ENCODE measurements around the gene L3MBTL4.

The L3MBTL4 gene

GRCh38 chr18:6044319-6044718 lies 370.4 kb downstream of the L3MBTL4 start:
- no peak for DNase-seq (ENCODE audit: low read depth in 2 of 2)

GRCh38 chr18:6039055-6039454 lies 375.7 kb downstream of the L3MBTL4 start:
- DNase-seq (ENCODE audit: low read depth in 2 of 2): no peak

GRCh38 chr18:6031442-6031841 lies 383.3 kb downstream of the L3MBTL4 start:
- DNase-seq (ENCODE audit: low read depth in 2 of 2): no peak

GRCh38 chr18:6031002-6031401 lies 383.7 kb downstream of the L3MBTL4 start:
- no peak for DNase-seq (ENCODE audit: low read depth in 2 of 2)

DNA sequence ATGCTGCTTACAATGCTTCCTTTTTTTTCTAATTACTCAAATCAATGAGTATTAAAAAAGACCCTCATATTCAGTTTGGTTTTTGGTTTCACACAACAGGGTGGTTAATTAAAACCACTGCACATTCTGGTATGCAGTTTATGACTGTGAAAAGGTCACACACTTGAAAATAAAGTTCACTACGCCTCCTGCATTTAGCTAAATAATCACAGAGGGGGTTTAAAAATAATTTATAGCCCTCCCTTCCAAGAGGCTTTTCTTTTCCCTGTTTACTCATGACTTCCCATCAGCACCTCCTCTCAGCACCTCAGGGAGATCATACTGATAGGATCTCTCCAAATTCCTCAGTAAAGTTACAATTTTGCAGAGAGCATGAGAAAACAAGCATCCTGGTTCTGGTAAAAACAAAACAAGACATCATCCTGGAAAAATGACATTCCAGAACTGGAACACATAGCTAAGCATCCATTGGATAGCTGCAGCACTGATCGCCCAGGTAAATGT lies 389.9 kb downstream of the L3MBTL4 start:
- no peak for DNase-seq (ENCODE audit: low read depth in 2 of 2)

- no peak for DNase-seq (ENCODE audit: low read depth in 2 of 2)
Observed at GRCh38 chr18:6023551-6023950, 391.2 kb downstream of the L3MBTL4 start.

GRCh38 chr18:6022845-6023244 lies 391.9 kb downstream of the L3MBTL4 start:
- DNase-seq (ENCODE audit: low read depth in 2 of 2): no peak

DNA sequence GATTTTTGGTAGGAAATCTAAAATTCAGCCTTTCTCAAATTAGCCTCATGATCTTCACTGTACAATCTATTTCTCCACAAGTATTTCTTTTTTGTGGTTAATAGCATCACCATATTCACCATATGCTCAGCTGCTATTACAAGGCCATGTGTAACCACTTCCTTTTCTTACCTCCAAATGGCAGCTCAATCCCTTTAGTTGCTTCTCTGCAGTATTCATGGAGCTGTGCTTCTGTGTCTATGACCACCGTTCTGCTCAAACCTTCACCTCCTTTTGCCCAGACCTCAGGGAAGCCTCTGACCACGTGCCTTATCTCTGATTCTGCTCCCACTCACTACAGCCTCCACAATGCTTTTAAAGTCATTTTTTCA lies 392.7 kb downstream of the L3MBTL4 start:
- DNase-seq (ENCODE audit: low read depth in 2 of 2): no peak

DNA sequence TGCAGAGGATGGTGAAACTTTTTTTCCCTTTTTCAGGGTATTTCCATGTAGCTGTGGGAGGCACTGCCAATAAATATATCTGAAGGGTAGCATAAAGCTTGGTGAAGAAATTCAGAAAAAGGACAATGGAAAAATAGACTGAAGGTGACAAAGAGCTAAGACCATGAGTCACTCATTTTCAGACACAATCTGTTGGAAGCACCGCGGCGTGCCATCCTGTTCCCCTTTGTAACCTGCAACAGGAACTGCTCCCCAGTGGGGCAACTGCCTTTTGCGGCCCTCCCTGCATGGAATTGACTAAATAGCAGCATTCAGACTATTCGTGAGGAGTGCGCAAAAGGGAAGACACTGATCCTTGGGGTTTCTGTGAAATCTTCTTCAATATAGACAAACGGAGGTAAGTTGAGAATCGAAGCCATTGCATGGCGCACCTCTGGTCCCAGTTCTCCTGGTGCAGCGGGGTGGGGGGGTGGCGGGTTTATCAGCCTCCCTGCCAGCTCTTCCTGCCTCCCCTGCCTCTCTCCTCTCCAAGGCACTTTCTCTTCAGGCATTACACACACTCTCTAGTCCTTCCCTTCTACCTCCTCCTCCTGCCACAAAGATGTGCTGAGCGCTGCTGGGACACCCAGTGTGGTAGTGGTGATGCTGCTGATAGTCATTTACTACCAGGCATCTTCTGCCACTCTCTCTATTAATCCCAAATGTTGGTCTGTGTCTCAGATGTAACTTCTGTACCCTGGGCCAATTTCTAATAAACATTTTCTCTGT lies 393.2 kb downstream of the L3MBTL4 start:
- DNase-seq (ENCODE audit: low read depth in 2 of 2): no peak

DNA sequence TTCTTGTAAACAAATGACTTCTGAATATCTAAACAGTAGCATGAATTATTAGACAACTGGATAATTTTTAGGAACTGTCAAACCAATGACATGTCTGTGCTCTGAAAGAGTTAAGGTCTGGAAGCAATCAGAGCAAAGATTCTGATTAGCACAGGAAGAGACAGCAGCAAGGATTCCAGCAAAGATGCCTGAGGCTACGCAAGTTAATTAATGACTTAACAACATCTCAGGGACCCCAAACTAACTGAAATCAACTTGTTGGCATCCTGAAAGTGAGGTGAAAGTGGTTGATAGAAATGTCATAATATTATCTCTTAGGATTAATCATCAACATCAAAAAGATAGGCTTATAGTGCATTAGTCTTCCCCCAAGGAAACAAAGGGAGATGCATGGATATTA lies 396.0 kb downstream of the L3MBTL4 start:
- no peak for DNase-seq (ENCODE audit: low read depth in 2 of 2)

DNA sequence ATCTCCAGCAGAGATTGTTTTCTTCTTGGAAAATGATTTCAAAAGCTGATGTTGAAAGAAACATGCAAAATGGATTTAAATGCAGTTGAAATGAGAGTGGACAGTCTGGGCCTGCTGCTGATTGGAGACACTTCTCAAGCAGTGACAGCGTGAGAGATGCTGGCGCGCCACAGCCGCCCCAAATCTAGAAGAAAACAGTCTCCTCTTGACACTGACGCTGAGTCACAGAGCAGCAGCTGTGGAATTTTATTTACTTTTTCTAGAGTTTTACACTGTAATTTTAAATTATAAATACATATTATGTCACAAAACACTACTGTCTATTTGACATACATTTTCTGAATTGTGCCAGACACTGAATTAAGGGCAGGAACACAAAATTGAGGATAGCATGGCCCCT lies 397.5 kb downstream of the L3MBTL4 start:
- no peak for DNase-seq (ENCODE audit: low read depth in 2 of 2)

- no peak for DNase-seq (ENCODE audit: low read depth in 2 of 2)
Observed at GRCh38 chr18:6015364-6015763, 399.3 kb downstream of the L3MBTL4 start.

- no peak for DNase-seq (ENCODE audit: low read depth in 2 of 2)
Observed at GRCh38 chr18:6013171-6013810, 401.4 kb downstream of the L3MBTL4 start.

- no peak for DNase-seq (ENCODE audit: low read depth in 2 of 2)
Observed at GRCh38 chr18:6010921-6011320, 403.8 kb downstream of the L3MBTL4 start.

GRCh38 chr18:6010284-6010683 lies 404.4 kb downstream of the L3MBTL4 start:
- DNase-seq (ENCODE audit: low read depth in 2 of 2): no peak

GRCh38 chr18:6009756-6010155 lies 405.0 kb downstream of the L3MBTL4 start:
- DNase-seq (ENCODE audit: low read depth in 2 of 2): no peak

DNA sequence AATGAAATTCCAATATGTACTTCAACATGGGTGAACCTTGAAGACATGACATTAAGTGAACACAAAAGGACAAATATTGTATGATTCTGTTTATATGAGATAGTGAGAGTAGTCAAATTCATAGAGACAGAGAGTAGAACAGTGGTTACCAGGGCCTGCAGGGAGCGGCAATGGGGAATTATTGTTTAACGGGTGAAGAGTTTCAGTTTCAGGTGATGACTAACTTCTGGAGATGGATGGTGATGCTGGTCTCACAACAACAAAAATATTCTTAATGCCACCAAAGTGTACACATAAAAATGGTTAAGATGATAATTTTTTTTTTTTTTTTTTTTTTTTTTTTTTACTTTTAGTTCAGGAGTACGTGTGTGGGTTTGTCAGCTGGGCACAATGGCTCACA lies 410.0 kb downstream of the L3MBTL4 start:
- no peak for DNase-seq (ENCODE audit: low read depth in 2 of 2)

DNA sequence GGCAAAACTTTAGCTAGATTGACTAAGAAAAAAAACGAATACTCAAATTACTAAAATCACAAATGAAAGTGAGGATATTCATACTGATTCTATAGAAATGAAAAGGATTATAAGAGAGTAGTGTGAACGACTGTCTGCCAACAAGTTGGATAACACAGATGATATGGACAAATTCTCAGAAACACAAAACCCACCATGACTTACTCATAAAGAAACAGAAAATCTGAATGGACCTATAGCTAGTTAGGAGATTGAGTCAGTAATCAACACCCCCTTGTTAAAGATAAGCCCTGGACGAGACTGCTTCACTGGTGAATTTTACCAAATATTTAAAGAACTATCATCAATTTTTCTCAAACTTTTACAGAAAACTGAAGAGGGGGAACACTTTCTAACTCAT lies 410.6 kb downstream of the L3MBTL4 start:
- no peak for DNase-seq (ENCODE audit: low read depth in 2 of 2)

DNA sequence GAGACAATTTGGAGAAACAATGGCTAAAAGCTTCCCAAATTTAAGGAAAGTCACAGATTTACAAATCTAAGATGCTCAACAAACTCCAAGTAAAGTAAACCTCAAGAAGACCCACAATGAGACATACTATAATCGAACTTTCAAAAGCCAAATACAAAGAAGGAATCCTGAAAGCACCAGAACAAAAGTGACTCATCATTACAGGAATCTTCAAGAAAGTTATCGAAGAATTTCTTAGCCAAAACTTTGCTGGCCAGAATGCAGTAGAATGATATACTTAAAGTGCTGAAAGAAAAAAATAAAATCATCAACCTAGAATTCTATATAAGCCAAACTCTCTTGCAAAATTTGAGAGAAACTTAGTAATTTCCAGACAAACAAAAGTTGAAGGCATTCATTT lies 412.8 kb downstream of the L3MBTL4 start:
- no peak for DNase-seq (ENCODE audit: low read depth in 2 of 2)

DNA sequence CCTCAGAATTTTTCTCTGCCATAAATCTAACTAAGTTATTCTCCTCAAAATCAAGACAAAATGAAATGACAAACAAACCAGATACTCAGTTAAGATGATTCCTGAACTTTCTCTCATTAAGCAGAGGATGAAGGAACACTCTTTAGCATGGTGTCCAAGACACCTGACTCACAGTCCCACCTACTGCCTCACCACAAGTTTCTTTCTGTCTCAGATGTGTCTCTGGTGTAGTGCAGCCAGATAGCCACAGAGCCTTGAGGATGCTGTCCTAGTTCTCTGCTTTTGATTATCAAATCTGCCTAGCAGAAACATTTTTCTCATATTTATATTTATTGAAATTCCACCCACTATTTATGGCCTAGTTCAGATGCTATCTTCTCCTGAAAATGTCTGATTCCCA lies 415.8 kb downstream of the L3MBTL4 start:
- DNase-seq (ENCODE audit: low read depth in 2 of 2): no peak

DNA sequence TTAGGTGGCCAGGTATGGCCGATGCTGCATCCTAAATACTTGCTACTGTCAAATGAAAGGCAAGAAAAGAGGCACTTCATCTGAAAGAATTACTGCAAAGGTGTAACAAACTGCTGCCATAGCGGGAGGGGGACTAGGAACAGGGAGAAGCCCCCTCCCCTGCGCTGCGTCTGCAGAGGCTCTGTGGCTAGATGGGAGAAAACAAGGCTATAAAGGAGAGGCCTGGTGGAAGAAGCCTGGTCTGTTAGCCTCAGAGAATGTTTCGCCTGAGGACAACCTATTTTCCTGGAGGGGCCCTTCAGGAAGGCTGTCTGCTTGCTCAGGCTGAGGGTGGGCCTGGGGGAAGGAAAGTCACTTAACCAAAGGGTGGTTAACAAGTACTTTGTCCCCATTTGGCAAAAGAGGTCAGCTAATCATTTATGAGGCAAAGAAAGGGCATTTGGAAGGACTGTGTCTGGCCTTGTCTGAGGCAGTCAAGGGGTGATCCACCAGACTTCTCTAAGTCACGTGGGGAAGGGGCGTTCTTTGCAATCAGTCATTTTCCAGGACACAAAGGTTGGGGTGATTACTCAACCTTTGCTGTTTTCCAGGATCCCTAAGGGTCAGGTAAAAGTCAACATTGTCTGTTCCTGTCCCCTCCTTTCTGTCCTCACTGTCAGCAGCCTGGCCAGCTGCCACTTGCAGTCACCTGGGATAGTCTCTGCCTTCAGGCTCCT lies 416.4 kb downstream of the L3MBTL4 start:
- DNase-seq (ENCODE audit: low read depth in 2 of 2): no peak

DNA sequence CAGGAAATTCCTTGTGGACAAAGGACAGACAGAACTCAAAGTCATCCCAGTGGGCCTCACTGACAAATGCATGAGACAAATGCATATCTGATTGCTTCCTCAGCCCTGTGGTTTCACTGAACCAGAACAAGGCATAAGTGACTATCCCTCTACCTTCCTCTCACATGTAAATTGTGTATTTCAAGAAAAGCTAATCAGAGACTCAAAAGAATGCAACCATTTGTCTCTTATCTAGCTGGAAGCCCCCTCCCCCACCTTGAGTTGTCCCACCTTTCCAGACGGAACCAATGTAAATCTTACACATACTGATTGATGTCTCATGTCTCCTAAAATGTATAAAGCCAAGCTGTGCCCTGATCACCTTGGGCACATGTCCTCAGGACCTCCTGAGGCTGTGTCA lies 417.4 kb downstream of the L3MBTL4 start:
- no peak for DNase-seq (ENCODE audit: low read depth in 2 of 2)

DNA sequence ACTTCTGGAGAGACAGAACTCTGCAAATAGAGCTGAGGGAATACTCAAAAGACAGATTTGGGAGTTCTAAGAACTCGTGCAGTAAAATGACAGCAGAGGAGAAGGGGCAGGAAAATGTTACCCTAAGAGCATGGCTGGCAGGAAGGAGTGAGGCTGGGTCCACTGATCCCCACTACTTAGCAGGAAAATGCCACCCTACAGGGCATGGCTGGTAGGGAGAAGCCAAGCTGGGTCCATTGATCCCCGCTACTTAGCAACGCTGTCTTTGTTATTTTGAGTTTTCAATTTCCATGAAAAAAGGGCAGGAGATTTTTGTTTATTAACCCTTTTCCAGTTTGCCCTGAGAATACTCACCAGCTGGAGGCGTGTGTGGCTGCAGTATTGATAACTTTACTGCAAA lies 419.1 kb downstream of the L3MBTL4 start:
- DNase-seq (ENCODE audit: low read depth in 2 of 2): no peak

Data from stimulated activated CD4-positive, alpha-beta T cell treated with anti-CD3 and anti-CD28 coated beads, Interleukin-15, amount 100 ng/mL, for 48 hours (primary cell).